ENCODE measurements around the gene MGRN1. TPM values are rescaled to one million over a fixed set of nuclear protein-coding genes. Genes with fewer than 3 reads are reported as not detected.

The MGRN1 gene
- 17.6 and 25.1 TPM in 2 replicates for total RNA-seq

DNA sequence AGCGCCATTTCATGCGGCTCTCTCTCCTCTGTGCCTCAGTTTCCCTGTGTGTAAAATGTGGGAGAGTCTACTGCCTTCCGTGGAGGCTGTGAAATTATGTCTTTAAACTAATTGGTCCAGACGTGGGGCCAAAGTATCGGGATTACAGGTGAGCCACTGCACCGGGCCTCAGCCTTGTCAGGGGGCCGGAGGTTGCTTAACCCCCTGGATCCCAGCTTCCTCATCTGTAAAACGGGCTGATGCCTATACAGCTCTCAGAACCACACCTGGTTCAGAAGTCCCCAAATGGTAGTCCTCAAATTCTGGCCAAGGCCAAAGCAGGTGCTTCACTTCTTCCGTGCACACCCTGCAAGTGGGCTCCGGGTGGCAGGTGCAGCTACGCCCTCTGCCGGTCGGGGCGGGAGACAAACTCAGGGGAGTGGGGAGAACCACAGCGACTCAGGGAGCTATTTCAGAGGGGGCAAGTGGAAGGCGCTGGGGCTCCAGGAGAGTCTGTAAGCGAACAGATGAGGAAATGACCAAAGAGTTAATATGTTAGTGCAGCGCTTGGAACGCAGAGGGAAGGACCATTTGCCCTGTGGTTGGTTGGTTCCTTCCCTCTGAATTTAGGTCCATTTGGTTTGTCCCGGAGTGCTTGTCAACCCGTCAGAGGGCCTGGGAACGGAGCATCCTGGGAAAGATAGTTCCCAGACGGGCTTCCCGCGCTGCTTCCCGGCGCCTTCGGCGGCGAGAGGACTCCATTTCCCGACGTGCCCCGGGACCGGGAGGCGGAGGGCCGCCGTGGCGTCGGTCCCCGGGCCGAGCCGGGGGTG lies at the start of gene MGRN1:
Gene MGRN1, plus strand, starts transcription at position 812 of the 812 bp plus-strand sequence. CDS start 135 bp downstream, outside the sequence.

DNA sequence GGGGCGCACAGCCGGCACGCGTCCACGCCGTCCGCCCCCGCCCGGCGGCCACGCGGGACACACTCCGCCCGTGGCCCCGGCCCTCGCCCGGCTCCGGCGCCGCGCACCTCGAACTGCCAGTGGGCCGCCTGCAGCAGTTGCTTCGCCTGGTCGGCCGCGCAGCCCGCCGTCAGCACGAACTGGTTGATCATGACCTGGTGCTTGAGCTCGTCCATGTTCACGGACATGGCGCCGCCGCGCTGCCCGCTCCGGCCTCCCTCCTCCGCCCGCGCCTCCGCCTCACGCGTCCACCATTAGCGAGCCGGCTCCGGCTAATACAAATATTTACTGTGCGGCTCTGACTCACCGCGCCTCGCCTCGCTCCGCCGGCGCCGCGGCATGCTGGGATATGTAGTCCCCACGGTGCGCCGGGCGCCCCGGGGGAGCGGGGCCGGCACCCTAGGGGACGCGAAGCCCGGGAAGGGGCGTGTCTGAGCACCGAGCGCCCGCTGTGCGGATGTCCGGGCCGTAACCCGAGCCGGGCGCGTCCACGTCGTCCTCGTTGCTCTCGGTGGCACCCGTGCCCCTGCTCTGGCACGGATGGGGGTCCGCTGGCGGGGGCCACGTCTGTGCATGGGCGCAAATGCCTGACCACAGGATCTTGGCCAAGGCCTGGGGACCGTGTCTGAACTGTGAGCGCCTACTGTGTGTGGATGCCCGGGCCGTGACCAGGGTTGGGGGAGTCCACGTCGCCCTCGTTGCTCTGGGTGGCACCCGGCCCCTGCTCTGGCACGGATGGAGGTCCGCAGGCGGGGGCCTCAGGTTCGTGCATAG lies 9.8 kb upstream of the MGRN1 start, which contains the start of gene UBALD1:
Gene UBALD1, minus strand, starts transcription at position 318 of the 813 bp plus-strand sequence. Its CDS starts 91 bp downstream, at position 227.

DNA sequence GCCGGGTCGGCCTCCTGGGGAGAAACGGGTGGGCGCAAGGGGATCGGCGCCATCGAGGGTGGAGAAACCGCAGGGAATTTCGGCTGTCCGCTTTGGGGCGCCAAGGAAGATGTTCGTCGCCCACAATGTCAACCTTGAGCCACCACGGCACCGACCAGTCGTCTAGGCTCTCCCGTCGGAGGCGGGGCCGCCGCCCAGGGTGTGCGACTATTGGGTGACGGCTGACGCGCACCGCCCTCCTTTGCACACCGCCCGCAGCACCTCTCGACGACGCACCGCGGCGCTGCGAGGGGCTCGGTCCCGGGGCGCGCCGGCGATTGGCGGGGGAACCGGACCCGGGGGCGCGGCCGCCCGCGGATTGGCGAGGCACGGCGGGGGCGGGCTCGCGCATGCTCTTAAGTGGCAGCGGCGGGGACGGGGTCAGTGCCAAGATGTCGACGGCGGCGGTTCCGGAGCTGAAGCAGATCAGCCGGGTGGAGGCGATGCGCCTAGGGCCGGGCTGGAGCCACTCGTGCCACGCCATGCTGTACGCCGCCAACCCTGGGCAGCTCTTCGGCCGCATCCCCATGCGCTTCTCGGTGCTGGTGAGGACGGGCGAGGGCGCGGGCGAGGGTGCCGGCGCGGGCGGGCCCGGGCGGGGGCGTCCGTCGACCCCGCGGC lies 68.8 kb downstream of the MGRN1 start, which contains the start of gene NUDT16L1:
Gene NUDT16L1, plus strand, starts transcription at position 267 of the 660 bp plus-strand sequence. Its CDS starts 165 bp downstream, at position 432.

DNA sequence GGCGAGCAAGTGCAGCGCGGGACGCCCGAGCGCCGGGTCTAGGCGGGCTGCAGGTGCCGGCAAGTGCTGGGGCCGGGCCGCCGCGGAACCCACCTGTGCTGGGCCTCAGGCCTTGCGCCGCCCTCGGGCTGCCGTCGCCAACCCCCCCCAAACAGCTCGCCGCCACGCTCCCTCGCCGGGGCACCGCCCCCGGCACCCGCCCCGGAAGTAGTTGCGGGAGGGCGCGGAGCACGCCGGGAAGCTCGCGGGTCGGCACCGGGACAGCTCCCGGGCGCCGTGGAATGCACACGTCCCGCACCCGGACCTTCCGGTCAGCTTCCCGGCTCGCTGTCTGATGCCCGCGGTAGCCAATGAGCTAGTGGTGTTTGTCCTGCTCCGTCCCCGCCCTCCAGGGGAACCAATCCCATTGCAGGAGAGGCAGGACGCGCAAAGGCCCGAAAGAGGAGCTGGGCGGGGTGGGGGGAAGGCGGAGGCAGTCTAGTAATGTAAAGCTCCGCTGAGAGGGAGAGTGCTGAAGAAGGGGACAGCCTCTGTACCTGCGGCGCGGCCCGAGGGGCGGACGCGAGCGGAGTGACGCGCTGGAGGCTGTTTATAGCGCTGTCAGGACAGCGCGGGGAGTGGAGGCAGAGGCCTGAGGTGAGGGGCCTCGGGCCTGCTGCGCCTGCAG lies 109.6 kb downstream of the MGRN1 start, which contains the start of the genes ANKS3 and DNAAF8:
Gene ANKS3, minus strand, starts transcription at position 209 of the 667 bp plus-strand sequence. CDS start 4,122 bp downstream, outside the sequence.
Gene DNAAF8, plus strand, starts transcription at position 475 of the 667 bp plus-strand sequence. CDS start 1,978 bp downstream, outside the sequence.

Other genes with a start within 250 kb of the MGRN1 start
- 10.9 and 11.7 TPM in 2 replicates for gene CORO7, start 208.2 kb upstream of the MGRN1 start, total RNA-seq
- 48.2 and 57.3 TPM in 2 replicates for gene DNAJA3, start 199.0 kb upstream of the MGRN1 start, total RNA-seq
- gene NMRAL1, start 150.2 kb upstream of the MGRN1 start, total RNA-seq = 63.1 and 63.9 TPM in 2 replicates
- 42.4 and 59.2 TPM in 2 replicates for gene HMOX2, start 148.4 kb upstream of the MGRN1 start, total RNA-seq
- 6.8 and 10.2 TPM in 2 replicates for gene CDIP1, start 86.1 kb upstream of the MGRN1 start, total RNA-seq
- gene C16orf96, start 68.5 kb upstream of the MGRN1 start, total RNA-seq = under 0.01 TPM in 2 replicates
- gene UBALD1, start 9.9 kb upstream of the MGRN1 start, total RNA-seq = 3.8 and 4.5 TPM in 2 replicates
- 23.8 and 28.0 TPM in 2 replicates for gene NUDT16L1, start 68.7 kb downstream of the MGRN1 start, total RNA-seq
- gene ANKS3, start 109.4 kb downstream of the MGRN1 start, total RNA-seq = 26.0 and 32.0 TPM in 2 replicates
- 1.4 and 1.7 TPM in 2 replicates for gene DNAAF8, start 109.7 kb downstream of the MGRN1 start, total RNA-seq
- gene ZNF500, start 142.3 kb downstream of the MGRN1 start, total RNA-seq = 5.0 and 8.1 TPM in 2 replicates
- gene SEPTIN12, start 163.5 kb downstream of the MGRN1 start, total RNA-seq = not detected in 2 replicates
- not detected in 2 replicates for gene SMIM22, start 170.5 kb downstream of the MGRN1 start, total RNA-seq
- 7.8 and 12.1 TPM in 2 replicates for gene ROGDI, start 177.8 kb downstream of the MGRN1 start, total RNA-seq
- gene GLYR1, start 222.5 kb downstream of the MGRN1 start, total RNA-seq = 33.1 and 42.1 TPM in 2 replicates
- 13.4 and 16.5 TPM in 2 replicates for gene UBN1, start 222.7 kb downstream of the MGRN1 start, total RNA-seq